IMR-90 (cell line): Measurements from ENCODE around the gene RAB31. TPM values are rescaled to one million over a fixed set of nuclear protein-coding genes. Genes with fewer than 3 reads are reported as not detected.

Source experiments
- ATAC-seq: fragments of 200-7000 bp; cut with Tn5 transposase; 2 replicates; pipeline ENCODE4 v1.9.1; 2020; ENCODE audit warnings: low read depth, mild to moderate bottlenecking, moderate library complexity
- BruUV-seq: library from RNA; stranded (reverse); fragments of 400-500 nt; replicated peaks from 2 replicates; lab custom pipeline; 2021; lab: Mats Ljungman, UMichigan
- CTCF ChIA-PET: fragments of 300-600 bp; formaldehyde crosslinking; extraction: SDS; loops from one replicate; lab custom pipeline; 2021; ENCODE audit warnings: antibody characterized with exemption; lab: Yijun Ruan, JAX
- POLR2A ChIA-PET: fragments of 300-600 bp; sonication (Branson Sonifier 250); formaldehyde crosslinking; loops from one replicate; lab custom pipeline; 2022; ENCODE audit warnings: antibody characterized with exemption; ENCODE audit not compliant: unreplicated experiment; lab: Charles Lee
- DNase-seq: peaks from one replicate; pipeline ENCODE4 v3.0.0; 2013
- H2AFZ ChIP-seq: replicated peaks from 2 replicates; pipeline ENCODE3; 2013; ENCODE audit warnings: low read length, mild to moderate bottlenecking; ENCODE audit not compliant: poor library complexity
- H2AK5ac ChIP-seq: 2 replicates; pipeline ENCODE4 v1.6.1; 2013; ENCODE audit warnings: low read depth, low read length, inconsistent platforms
- H2AK9ac ChIP-seq: replicated peaks from 2 replicates; pipeline ENCODE3; 2013; ENCODE audit warnings: mild to moderate bottlenecking, low read depth, low read length, moderate library complexity; ENCODE audit not compliant: poor library complexity
- H2BK120ac ChIP-seq: 2 replicates; pipeline ENCODE4 v1.6.1; 2013; ENCODE audit warnings: low read depth, low read length, inconsistent platforms
- H2BK15ac ChIP-seq: 3 replicates; pipeline ENCODE4 v1.6.1; 2013; ENCODE audit warnings: low read depth, low read length, inconsistent platforms
- H2BK20ac ChIP-seq: 2 replicates; pipeline ENCODE4 v1.6.1; 2013; ENCODE audit warnings: low read depth, mild to moderate bottlenecking, inconsistent platforms, low read length, moderate library complexity
- H2BK5ac ChIP-seq: 2 replicates; pipeline ENCODE4 v1.6.1; 2013; ENCODE audit warnings: mild to moderate bottlenecking, low read depth, low read length, inconsistent platforms; ENCODE audit not compliant: poor library complexity, severe bottlenecking
- H3K14ac ChIP-seq: replicated peaks from 2 replicates; pipeline ENCODE4 v1.6.1; 2013; ENCODE audit warnings: low read depth, low read length, inconsistent platforms
- H3K18ac ChIP-seq: 2 replicates; pipeline ENCODE4 v1.6.1; 2013; ENCODE audit warnings: low read depth, low read length, control low read depth
- H3K23ac ChIP-seq: 2 replicates; pipeline ENCODE4 v1.6.1; 2013; ENCODE audit warnings: low read depth, low read length, inconsistent platforms
- H3K27ac ChIP-seq: 2 replicates; pipeline ENCODE4 v1.5.1; 2013; ENCODE audit warnings: mild to moderate bottlenecking, control low read depth, low read length; ENCODE audit not compliant: insufficient read depth
- H3K27me3 ChIP-seq: 2 replicates; pipeline ENCODE4 v1.6.1; 2013; ENCODE audit warnings: low read length; ENCODE audit not compliant: control insufficient read depth, insufficient read depth
- H3K36me3 ChIP-seq: 2 replicates; pipeline ENCODE4 v1.6.1; 2013; ENCODE audit warnings: low read length, mixed read lengths; ENCODE audit not compliant: control insufficient read depth, insufficient read depth
- H3K4ac ChIP-seq: 2 replicates; pipeline ENCODE4 v1.6.1; 2013; ENCODE audit warnings: low read depth, low read length, inconsistent platforms
- H3K4me1 ChIP-seq: 2 replicates; pipeline ENCODE4 v1.6.1; 2013; ENCODE audit warnings: low read length, mixed read lengths; ENCODE audit not compliant: control insufficient read depth, insufficient read depth
- H3K4me2 ChIP-seq: 2 replicates; pipeline ENCODE4 v1.6.1; 2013; ENCODE audit warnings: low read depth, mild to moderate bottlenecking, control low read depth, low read length, moderate library complexity
- H3K4me3 ChIP-seq: 2 replicates; pipeline ENCODE4 v1.5.1; 2013; ENCODE audit warnings: low read depth, mild to moderate bottlenecking, control low read depth, low read length, moderate library complexity; ENCODE audit not compliant: insufficient read depth
- H3K56ac ChIP-seq: 2 replicates; pipeline ENCODE4 v1.6.1; 2013; ENCODE audit warnings: low read length, inconsistent platforms; ENCODE audit not compliant: insufficient read depth; ENCODE audit errors: extremely low read depth
- H3K79me1 ChIP-seq, 2 experiments: 2 replicates each; pipeline ENCODE4 v1.6.1; 2013; ENCODE audit warnings: low read length in 2 of 2, inconsistent platforms in 1 of 2, low read depth in 1 of 2
- H3K9ac ChIP-seq: 2 replicates; pipeline ENCODE4 v1.6.1; 2013; ENCODE audit warnings: low read depth, low read length, control low read depth
- H3K9me1 ChIP-seq: 2 replicates; pipeline ENCODE4 v1.6.1; 2013; ENCODE audit warnings: low read length, inconsistent platforms; ENCODE audit not compliant: insufficient read depth
- H3K9me3 ChIP-seq: 2 replicates; pipeline ENCODE4 v1.6.1; 2013; ENCODE audit warnings: low read length; ENCODE audit not compliant: control insufficient read depth, insufficient read depth
- H4K20me1 ChIP-seq: 2 replicates; pipeline ENCODE4 v1.6.1; 2013; ENCODE audit warnings: low read length, inconsistent platforms; ENCODE audit not compliant: insufficient read depth
- H4K5ac ChIP-seq: 2 replicates; pipeline ENCODE4 v1.6.1; 2013; ENCODE audit warnings: mild to moderate bottlenecking, low read depth, low read length, control low read depth
- H4K8ac ChIP-seq, 2 experiments: 2 replicates each; pipeline ENCODE4 v1.6.1; 2013; ENCODE audit warnings: low read depth in 2 of 2, low read length in 2 of 2, control low read depth in 1 of 2, inconsistent platforms in 1 of 2
- H4K91ac ChIP-seq: 2 replicates; pipeline ENCODE4 v1.6.1; 2013; ENCODE audit warnings: low read depth, low read length, inconsistent platforms; ENCODE audit not compliant: insufficient read depth
- CEBPB ChIP-seq: IDR thresholded peaks from 2 replicates; pipeline ENCODE4 v1.6.1; 2012; ENCODE audit warnings: low read depth, low read length, improper control_type of control experiment
- CHD1 ChIP-seq: IDR thresholded peaks from 2 replicates; pipeline ENCODE4 v1.6.1; 2012; ENCODE audit warnings: low read depth, low read length, improper control_type of control experiment
- CTCF ChIP-seq: conservative IDR thresholded peaks from 2 replicates; pipeline ENCODE4 v1.5.1; 2012; ENCODE audit warnings: mild to moderate bottlenecking, low read depth, low read length, improper control_type of control experiment
- MAFK ChIP-seq: IDR thresholded peaks from 2 replicates; pipeline ENCODE4 v1.6.1; 2012; ENCODE audit warnings: low read depth, low read length, improper control_type of control experiment
- MXI1 ChIP-seq: IDR thresholded peaks from 2 replicates; pipeline ENCODE4 v1.6.1; 2012; ENCODE audit warnings: low read depth, mild to moderate bottlenecking, low read length, moderate library complexity, borderline replicate concordance
- RAD21 ChIP-seq: IDR thresholded peaks from 2 replicates; pipeline ENCODE4 v1.6.1; 2012; ENCODE audit warnings: low read length, improper control_type of control experiment
- RCOR1 ChIP-seq: IDR thresholded peaks from 2 replicates; pipeline ENCODE4 v1.6.1; 2012; ENCODE audit warnings: mild to moderate bottlenecking, low read length, improper control_type of control experiment; ENCODE audit not compliant: insufficient replicate concordance
- RFX5 ChIP-seq: IDR thresholded peaks from 2 replicates; pipeline ENCODE4 v1.8.0; 2012; ENCODE audit warnings: low read depth, mild to moderate bottlenecking, low read length, moderate library complexity
- WGBS, 2 experiments: methylation state at CpG; one replicate each; pipeline versions ENCODE4 v1.1.5 to v1.1.7; 2013; ENCODE audit warnings: missing lambda C conversion rate in 2 of 2; ENCODE audit not compliant: insufficient read length in 1 of 2; ENCODE audit errors: extremely low coverage in 2 of 2; 5-methylcytosine and 5-hydroxymethylcytosine counted together
- dilution Hi-C: fragments of 300-500 bp; cut with HindIII; formaldehyde crosslinking; loops from one replicate; pipeline ENCODE4 v1.14.3; 2018; ENCODE audit warnings: low sequenced_read_pairs; ENCODE audit not compliant: unreplicated experiment
- in situ Hi-C: fragments of 300-500 bp; cut with MboI; formaldehyde crosslinking; loops from 3 replicates; pipeline ENCODE4 v1.14.3; 2019; ENCODE audit warnings: low sequenced_read_pairs, inconsistent platforms, mixed read lengths
- intact Hi-C: fragments of 100-400 bp; cut with micrococcal nuclease; formaldehyde crosslinking; loops from 2 replicates; pipeline ENCODE4 v1.10.0; 2022
- polyA plus RNA-seq, 3 experiments: library from polyadenylated mRNA; depleted of rRNA; stranded (reverse); fragments of >200 nt; gene quantifications; 2 replicates each; pipeline ENCODE4 v1.2.3, GENCODE V29; 2012; ENCODE audit warnings: low replicate concordance in 1 of 3
- total RNA-seq: library from RNA; depleted of rRNA; stranded (reverse); fragments of >200 nt; gene quantifications from 2 replicates; pipeline ENCODE4 v1.2.3, GENCODE V29; 2012
- TF ChIP-seq, protein P1 (sequence below): fragments of 150-350 bp; IDR thresholded peaks from 2 replicates; pipeline ENCODE4 v1.6.1; 2016; ENCODE audit warnings: low read depth, mild to moderate bottlenecking, low read length, moderate library complexity, borderline replicate concordance
- TF ChIP-seq, protein P2 (sequence below): fragments of 150-350 bp; IDR thresholded peaks from 2 replicates; pipeline ENCODE4 v1.6.1; 2017; ENCODE audit warnings: mild to moderate bottlenecking, antibody characterized with exemption, low read length, low read depth

Gene RAB31
- total and polyA plus RNA-seq, 2 of the 4 experiments (the other 2 are of a cell fraction): 13.8 to 26.9 TPM

DNA sequence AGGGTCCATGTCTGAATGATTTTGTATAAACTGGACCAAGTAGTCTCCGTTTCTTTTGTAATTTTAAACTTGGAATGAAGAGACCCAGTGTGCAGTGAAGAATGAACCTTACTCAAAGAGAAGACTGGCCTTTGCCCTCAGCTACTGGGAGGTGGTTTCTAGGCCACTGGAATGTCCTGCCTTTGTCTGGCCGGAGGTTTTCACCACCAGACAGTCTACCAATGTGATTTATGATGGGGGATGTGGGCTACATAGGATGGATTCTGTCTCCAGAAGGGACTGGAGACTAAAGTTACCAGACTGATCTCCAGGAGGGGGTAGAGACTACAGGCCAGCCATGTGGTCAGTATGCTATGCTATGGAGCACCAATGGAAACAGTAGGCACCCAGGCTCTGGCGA, 42.8 kb upstream of the RAB31 start:
- Histone ChIP-seq H4K8ac (no peak overlapping the region), H4K91ac (no peak overlapping the region), H2AFZ (no peak overlapping the region), H4K5ac (no peak overlapping the region), H2BK15ac (no peak overlapping the region; the same call in 2 of the 3 replicates), H3K36me3 (no peaks in the 10 kb centered on the region), H2BK20ac (no peak overlapping the region), H3K23ac (no peak overlapping the region), H3K9me1 (no peaks in the 10 kb centered on the region), H3K9ac (no peak overlapping the region), H3K79me1 (no peaks in the 10 kb centered on the region), H3K4me1 (no peaks in the 10 kb centered on the region), H3K27ac (no peak overlapping the region), H3K9me3 (no peaks in the 10 kb centered on the region), H4K20me1 (no peaks in the 10 kb centered on the region), H3K14ac (no peak overlapping the region), H3K4me3 (no peak overlapping the region), H2AK9ac (peak overlapping the region; percentile 48), H3K56ac (no peak overlapping the region), H3K4me2 (no peak overlapping the region), H3K4ac (no peak overlapping the region), H2BK5ac (no peak overlapping the region), H2BK120ac (no peak overlapping the region), H3K27me3 (no peaks in the 10 kb centered on the region), H3K18ac (no peak overlapping the region), H2AK5ac (no peak overlapping the region)
- ChIA-PET POLR2A (no interaction called here), CTCF (interaction anchor here (1.0 kb wide), 1 partner anchor 90 kb away, joined by 4 read pairs; no protein-coding TSS in a partner anchor)
- WGBS, 2 experiments: 83% methylated on average over 1 of the region's 3 CpGs; no CpG with 5 or more reads in 1 of the 2 experiments
- TF ChIP-seq MXI1 (no peak), RCOR1 (no peak), CTCF (no peak), RAD21 (no peak), CHD1 (no peak), CEBPB (no peak), MAFK (no peak), RFX5 (no peak)
- TF ChIP-seq, protein P1, sequence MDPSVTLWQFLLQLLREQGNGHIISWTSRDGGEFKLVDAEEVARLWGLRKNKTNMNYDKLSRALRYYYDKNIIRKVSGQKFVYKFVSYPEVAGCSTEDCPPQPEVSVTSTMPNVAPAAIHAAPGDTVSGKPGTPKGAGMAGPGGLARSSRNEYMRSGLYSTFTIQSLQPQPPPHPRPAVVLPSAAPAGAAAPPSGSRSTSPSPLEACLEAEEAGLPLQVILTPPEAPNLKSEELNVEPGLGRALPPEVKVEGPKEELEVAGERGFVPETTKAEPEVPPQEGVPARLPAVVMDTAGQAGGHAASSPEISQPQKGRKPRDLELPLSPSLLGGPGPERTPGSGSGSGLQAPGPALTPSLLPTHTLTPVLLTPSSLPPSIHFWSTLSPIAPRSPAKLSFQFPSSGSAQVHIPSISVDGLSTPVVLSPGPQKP: no peak
- TF ChIP-seq, protein P2, sequence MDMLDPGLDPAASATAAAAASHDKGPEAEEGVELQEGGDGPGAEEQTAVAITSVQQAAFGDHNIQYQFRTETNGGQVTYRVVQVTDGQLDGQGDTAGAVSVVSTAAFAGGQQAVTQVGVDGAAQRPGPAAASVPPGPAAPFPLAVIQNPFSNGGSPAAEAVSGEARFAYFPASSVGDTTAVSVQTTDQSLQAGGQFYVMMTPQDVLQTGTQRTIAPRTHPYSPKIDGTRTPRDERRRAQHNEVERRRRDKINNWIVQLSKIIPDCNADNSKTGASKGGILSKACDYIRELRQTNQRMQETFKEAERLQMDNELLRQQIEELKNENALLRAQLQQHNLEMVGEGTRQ: no peak
- dilution Hi-C loops (no loop called here), intact Hi-C loops (no loop called here), in situ Hi-C loops (no loop called here)
- no peak for DNase-seq
- ATAC-seq: no peak
- no TSS peak for BruUV-seq
